ENCODE data around the gene ABHD10.

ABHD10 gene

DNA sequence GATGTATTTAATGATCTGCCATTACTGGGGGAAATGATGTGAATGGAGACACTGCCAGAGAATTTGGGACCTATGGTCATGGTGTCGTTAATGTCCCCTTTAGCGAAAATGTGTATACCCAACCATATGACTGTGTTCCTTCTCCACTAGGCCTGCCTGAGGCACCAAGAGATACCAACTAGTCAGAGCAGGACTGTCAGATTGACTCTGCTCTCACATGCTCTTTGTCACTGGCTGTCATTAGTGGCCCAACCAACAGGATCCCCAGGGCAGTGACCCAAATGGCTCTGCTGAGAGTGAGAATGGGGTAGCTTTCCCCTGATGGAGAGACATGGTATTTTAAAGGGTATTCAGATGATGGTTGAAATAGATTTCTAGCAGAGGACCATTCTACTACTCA is 22.7 kb downstream of the ABHD10 start:
- DNase-seq (ENCODE audit: low spot score), result no peak

- DNase-seq (ENCODE audit: low spot score), result no peak
Observed at GRCh38 chr3:112002096-112002971, 23.5 kb downstream of the ABHD10 start.

DNA sequence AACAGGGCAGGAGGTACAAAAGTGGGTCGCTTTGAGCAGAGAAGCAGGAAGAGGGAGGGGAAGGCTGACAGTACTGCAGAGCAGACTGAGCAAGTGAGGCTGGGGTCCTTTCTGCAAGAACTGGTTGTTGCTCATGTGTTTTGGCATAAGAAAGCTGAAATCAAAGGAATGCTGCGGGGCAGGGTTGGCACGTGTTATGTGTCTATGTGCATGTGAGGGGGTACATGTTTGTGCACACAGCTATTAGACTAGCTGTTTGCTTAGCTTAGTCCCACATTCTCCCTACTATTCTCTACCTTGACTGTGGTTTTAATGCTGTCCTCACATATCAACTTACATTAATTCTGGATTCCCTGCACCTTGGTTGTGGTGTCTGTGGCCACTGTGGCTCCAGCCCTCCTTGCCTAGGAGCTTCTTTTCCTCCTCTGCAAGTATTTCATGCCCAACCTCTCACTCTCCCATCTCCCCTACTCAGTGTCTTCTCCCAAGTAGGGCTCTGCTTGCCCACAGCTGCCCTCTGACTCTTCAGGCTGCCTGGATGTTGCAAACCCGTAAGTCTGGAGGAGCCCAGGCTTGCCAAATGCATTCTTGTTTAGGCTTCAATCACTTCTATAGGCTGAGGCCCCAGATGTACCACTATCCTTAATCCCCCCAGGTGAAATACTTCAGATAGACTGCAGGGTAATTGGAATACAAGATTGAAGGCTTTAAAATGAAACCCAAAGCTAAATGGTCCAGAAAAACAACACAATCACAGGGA is 24.7 kb downstream of the ABHD10 start:
- no peak for DNase-seq (ENCODE audit: low spot score)

DNA sequence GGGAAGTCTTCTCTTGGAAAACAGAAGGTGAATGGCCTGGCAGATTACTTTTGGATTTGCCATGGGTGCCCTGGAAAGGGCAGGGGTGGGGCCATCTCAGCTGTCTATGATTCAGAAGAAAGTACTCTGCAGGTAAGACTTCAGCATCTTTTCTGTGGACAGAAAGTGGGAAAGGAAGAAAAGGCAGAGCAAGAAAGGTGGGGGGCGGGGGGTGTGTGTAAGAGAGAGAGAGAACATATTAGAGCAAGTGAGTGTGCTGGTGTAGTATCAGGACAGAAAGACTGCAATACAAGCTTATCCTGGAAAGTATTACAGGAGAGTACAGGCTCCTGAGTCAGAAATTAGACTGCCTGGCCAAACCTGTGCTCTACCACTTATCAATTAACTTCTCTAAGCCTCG is 25.4 kb downstream of the ABHD10 start:
- no peak for DNase-seq (ENCODE audit: low spot score)

DNA sequence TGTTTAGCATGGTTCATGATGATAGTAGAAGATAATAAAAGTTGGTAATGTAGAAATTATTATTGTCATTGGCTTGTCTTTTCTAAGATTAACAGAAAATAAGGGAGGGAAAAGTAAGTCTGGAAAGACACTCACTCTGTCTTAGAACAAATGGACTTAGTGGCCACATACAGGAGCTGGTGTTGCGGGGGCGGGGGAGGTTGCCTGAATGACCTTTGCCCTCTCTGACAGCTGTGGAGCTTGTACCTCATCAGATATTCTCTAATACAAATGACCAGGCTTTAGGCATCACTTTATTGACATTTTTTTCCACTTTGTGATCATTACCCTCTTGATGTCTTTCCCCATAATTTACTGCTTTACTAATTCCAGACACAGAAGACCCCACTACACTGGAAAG is 25.8 kb downstream of the ABHD10 start:
- DNase-seq (ENCODE audit: low spot score), result no peak

DNA sequence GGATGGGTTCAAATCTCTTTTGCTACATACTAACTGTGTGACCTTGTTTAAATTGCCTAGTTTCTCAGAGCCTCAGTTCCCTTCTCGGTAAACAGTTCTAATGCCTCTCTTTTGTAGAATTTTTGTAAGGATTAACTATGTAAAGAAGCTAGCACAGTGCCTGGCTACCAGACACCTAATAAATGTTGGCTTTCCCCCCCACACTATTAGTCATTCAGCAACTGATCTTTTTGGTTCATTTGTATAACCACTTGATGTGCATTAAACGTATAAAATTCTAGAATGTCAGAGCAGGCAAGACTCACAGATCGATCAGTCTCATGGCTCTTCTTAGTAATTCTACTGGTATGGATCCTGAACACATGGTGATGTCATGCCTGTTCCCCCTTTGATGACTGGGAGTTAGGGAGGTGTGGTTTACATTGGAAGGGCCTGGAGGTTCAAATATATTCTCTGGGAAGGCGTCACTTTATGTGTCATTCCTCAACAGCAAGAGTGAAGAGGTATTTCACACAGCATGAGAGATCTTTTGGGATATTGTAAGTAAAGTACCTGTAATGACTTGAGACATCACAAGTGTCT is 26.4 kb downstream of the ABHD10 start:
- no peak for DNase-seq (ENCODE audit: low spot score)

GRCh38 chr3:112007633-112008032 is 28.8 kb downstream of the ABHD10 start:
- no peak for DNase-seq (ENCODE audit: low spot score)

- no peak for DNase-seq (ENCODE audit: low spot score)
Observed at GRCh38 chr3:112009670-112010069, 30.8 kb downstream of the ABHD10 start.

- DNase-seq (ENCODE audit: low spot score), result no peak
Observed at GRCh38 chr3:112010636-112011035, 31.8 kb downstream of the ABHD10 start.

GRCh38 chr3:112011376-112011940 is 32.6 kb downstream of the ABHD10 start:
- no peak for DNase-seq (ENCODE audit: low spot score)

- no peak for DNase-seq (ENCODE audit: low spot score)
Observed at GRCh38 chr3:112012205-112012992, 33.6 kb downstream of the ABHD10 start.

GRCh38 chr3:112013058-112013783 is 34.4 kb downstream of the ABHD10 start:
- peak; percentile 85 for DNase-seq (ENCODE audit: low spot score)

DNA sequence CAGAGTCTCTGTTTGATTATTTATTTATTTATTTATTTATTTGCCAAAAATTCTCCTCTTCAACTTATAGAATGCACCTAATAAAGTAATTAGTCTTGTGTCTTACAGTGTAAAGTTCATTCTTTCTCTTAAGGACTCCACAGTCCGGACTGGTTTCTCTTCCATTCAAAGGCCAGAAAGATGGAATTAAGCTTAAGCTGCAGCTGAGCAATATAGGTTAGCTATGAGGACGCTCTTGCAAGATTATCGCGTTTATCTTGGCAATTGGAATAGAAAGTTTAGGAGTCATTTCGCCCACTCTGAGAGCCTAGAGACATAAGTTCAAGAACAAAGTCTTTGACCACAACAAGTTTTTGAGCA is 34.9 kb downstream of the ABHD10 start:
- no peak for DNase-seq (ENCODE audit: low spot score)

GRCh38 chr3:112017091-112017490 is 38.3 kb downstream of the ABHD10 start:
- no peak for DNase-seq (ENCODE audit: low spot score)

DNA sequence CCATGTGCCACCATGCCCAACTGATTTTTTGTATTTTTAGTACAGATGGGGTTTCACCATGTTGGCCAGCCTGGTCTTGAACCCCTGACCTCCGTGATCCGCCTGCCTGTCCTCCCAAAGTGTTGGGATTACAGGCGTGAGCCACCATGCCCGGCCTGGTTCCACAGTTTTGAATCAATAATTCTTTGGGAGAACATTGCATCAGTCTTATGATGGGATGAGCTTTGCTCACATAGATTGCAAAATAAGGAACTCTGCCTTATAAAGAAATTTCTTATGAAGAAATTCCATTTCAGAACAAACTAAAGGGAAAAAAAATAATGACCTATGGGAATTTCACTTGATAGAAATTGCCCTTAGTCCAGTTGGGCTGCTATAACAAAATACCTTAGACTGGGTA is 39.9 kb downstream of the ABHD10 start:
- no peak for DNase-seq (ENCODE audit: low spot score)

DNA sequence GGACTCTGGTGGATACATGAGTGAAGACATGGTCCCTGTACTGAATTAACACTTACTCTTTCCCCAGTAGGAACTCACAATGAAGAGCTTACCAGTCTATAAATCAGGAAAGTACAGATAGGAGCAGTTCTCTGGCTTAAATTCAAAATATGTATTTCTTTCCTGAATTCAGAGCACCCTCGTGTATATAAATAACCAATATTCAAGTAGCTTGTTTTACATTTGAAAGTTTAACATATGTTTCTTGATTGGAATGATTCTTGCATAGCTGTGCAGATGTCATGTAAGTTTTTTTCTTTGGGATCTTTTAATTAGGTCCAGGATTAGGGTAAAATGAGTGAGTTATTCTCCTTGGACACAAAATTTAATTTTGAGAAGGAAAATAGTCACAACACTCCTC is 40.9 kb downstream of the ABHD10 start:
- no peak for DNase-seq (ENCODE audit: low spot score)

GRCh38 chr3:112020674-112021085 is 41.9 kb downstream of the ABHD10 start:
- DNase-seq (ENCODE audit: low spot score), result no peak

- no peak for DNase-seq (ENCODE audit: low spot score)
Observed at GRCh38 chr3:112027142-112027541, 48.3 kb downstream of the ABHD10 start.

DNA sequence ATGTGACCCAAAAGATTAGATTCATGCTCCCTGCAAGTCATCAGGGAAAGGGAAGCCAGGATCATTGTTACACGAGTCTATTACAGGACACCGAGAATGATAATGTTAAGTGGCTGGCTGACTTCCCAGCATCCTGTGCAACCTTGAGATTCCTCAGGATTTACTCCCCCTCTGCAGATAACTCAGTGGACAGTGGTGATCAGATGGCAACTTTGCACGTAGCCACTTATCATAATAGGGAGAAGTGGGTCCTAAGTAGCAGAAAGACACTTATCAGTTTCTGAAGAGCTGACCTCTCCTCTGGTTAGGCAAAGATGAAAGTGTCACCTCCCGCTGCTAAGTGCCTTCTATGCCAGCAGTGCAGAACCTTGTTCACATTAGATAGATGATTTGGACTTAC is 49.0 kb downstream of the ABHD10 start:
- no peak for DNase-seq (ENCODE audit: low spot score)

DNA sequence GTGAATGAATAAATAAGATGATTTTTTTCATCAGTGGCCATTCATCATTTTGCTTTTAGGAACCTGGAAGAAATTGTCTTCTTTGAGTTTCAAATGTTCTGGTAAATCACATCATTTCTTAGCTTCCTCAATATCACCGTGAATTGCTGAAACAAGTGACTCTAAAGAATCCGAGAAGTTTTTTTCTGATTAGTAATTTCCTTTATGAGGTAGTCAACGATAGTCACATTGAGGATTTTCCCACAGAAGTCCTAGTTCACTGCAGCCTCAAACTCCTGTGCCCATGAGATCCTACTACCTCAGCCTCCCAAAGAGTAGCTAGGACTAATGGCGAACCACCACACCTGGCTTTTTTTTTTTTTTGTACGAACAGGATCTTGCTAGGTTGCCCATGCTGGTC is 52.1 kb downstream of the ABHD10 start:
- no peak for DNase-seq (ENCODE audit: low spot score)

DNA sequence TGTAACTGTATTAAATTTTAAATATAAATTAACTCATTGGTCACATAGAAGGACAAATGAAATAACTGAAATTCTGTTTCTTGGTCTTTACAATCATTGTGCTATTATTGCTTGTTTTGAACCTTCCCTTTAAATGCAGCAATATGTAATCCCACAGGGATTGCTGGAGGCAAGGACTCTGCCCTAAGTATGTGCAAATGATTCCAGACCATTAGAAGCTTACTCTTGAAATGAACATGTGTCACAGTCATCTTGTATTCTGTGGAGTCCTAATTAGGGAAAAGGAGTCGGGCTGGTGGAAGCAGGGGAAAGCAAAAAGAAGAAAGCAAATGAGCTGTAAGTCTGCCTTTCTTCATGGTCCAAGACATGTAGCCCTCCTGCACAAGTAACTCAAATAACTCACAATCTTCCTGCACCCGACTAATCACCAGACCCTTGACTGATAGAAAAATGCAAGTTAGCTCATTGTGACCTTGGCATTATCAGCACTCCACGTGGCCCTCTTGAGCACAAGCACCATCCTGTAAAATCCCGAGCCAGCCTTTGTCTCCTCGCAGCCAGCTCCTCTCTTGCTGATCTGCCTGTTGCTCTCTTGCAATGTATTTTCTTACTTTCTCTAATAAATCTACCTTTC is 53.4 kb downstream of the ABHD10 start:
- DNase-seq (ENCODE audit: low spot score), result no peak
